Progenitor cell of endocrine pancreas (in vitro differentiated cells): ENCODE results near the gene NAA10. TPM values are rescaled to one million over a fixed set of nuclear protein-coding genes. Genes with fewer than 3 reads are reported as not detected.

Experiments used
- DNase-seq: peaks from one replicate; pipeline ENCODE4 v3.0.0; 2021; ENCODE audit warnings: low spot score; ENCODE audit not compliant: unreplicated experiment
- H3K27ac Mint-ChIP-seq: 2 replicates; pipeline ENCODE4 v1.8.0; 2021; ENCODE audit warnings: mild to moderate bottlenecking, moderate library complexity, mixed read lengths
- H3K27me3 Mint-ChIP-seq: 2 replicates; pipeline ENCODE4 v1.8.0; 2021; ENCODE audit warnings: mixed read lengths
- H3K36me3 Mint-ChIP-seq: 2 replicates; pipeline ENCODE4 v1.8.0; 2022; ENCODE audit warnings: mixed read lengths; ENCODE audit not compliant: insufficient read depth
- H3K4me1 Mint-ChIP-seq: 2 replicates; pipeline ENCODE4 v1.8.0; 2021; ENCODE audit warnings: low read depth, mixed read lengths
- H3K4me3 Mint-ChIP-seq: 2 replicates; pipeline ENCODE4 v1.8.0; 2021; ENCODE audit warnings: low read depth, mild to moderate bottlenecking, moderate library complexity, mixed read lengths
- H3K9me3 Mint-ChIP-seq: 2 replicates; pipeline ENCODE4 v1.8.0; 2021; ENCODE audit warnings: low read depth, mixed read lengths
- CTCF ChIP-seq: fragments of 200-600 bp; sonication (generic); IDR thresholded peaks from one replicate; pipeline ENCODE4 v1.5.0; 2021; ENCODE audit warnings: antibody characterized with exemption, mild to moderate bottlenecking; ENCODE audit not compliant: unreplicated experiment
- total RNA-seq: library from RNA; stranded (reverse); gene quantifications from 2 replicates; pipeline ENCODE4 v1.2.1, GENCODE V29; 2021

Gene NAA10
- total RNA-seq, 1 donor from 2014 or later = 85.3 TPM

GRCh38 chrX:153955228-153955732 is 20.4 kb upstream of the NAA10 start:
- H3K4me1 Mint-ChIP-seq = no peaks in the 10 kb centered on the region
- peaks cover 28% of the 10 kb centered on the region for H3K36me3 Mint-ChIP-seq
- no peak overlapping the region for H3K4me3 Mint-ChIP-seq
- no peak for TF ChIP-seq CTCF
- no peak for DNase-seq
- H3K27me3 Mint-ChIP-seq = no peaks in the 10 kb centered on the region
- no peaks in the 10 kb centered on the region for H3K9me3 Mint-ChIP-seq
- peak overlapping the region; percentile 45 for H3K27ac Mint-ChIP-seq

- no peaks in the 10 kb centered on the region for H3K27me3 Mint-ChIP-seq
- peaks cover 28% of the 10 kb centered on the region for H3K36me3 Mint-ChIP-seq
- no peaks in the 10 kb centered on the region for H3K4me1 Mint-ChIP-seq
- TF ChIP-seq CTCF = no peak
- H3K27ac Mint-ChIP-seq = no peak overlapping the region
- no peaks in the 10 kb centered on the region for H3K9me3 Mint-ChIP-seq
- no peak for DNase-seq
- no peak overlapping the region for H3K4me3 Mint-ChIP-seq
Observed at GRCh38 chrX:153954558-153955227, 19.9 kb upstream of the NAA10 start.

GRCh38 chrX:153953892-153954557 is 19.2 kb upstream of the NAA10 start:
- no peaks in the 10 kb centered on the region for H3K27me3 Mint-ChIP-seq
- H3K27ac Mint-ChIP-seq = no peak overlapping the region
- peaks cover 31% of the 10 kb centered on the region for H3K36me3 Mint-ChIP-seq
- no peak for DNase-seq
- peak; percentile 20 for TF ChIP-seq CTCF
- H3K9me3 Mint-ChIP-seq = no peaks in the 10 kb centered on the region
- no peak overlapping the region for H3K4me3 Mint-ChIP-seq
- no peaks in the 10 kb centered on the region for H3K4me1 Mint-ChIP-seq

GRCh38 chrX:153953342-153953830 is 18.5 kb upstream of the NAA10 start:
- peak; percentile 77 for DNase-seq
- H3K27ac Mint-ChIP-seq = no peak overlapping the region
- H3K9me3 Mint-ChIP-seq = no peaks in the 10 kb centered on the region
- no peaks in the 10 kb centered on the region for H3K4me1 Mint-ChIP-seq
- no peaks in the 10 kb centered on the region for H3K27me3 Mint-ChIP-seq
- peaks cover 32% of the 10 kb centered on the region for H3K36me3 Mint-ChIP-seq
- no peak overlapping the region for H3K4me3 Mint-ChIP-seq
- TF ChIP-seq CTCF = peak; percentile 97

GRCh38 chrX:153952373-153953026 is 17.7 kb upstream of the NAA10 start:
- DNase-seq = no peak
- Mint-ChIP-seq H3K27ac (no peak overlapping the region), H3K4me3 (no peak overlapping the region), H3K4me1 (peaks cover 2% of the 10 kb centered on the region), H3K27me3 (no peaks in the 10 kb centered on the region), H3K36me3 (peaks cover 33% of the 10 kb centered on the region), H3K9me3 (no peaks in the 10 kb centered on the region)
- no peak for TF ChIP-seq CTCF
